Testis (tissue), 2 donors: Measurements from ENCODE around the gene PRR29.

Experiments used
- CTCF ChIP-seq, 3 experiments: fragments of 450-650 bp in 2 of 3; fragments of 200-600 bp in 1 of 3; sonication (generic) in 1 of 3; IDR thresholded peaks; one replicate each; pipeline ENCODE4 v1.5.1; 2016 to 2019; ENCODE audit warnings: antibody characterized with exemption in 3 of 3, mild to moderate bottlenecking in 2 of 3, moderate library complexity in 1 of 3
- POLR2A ChIP-seq: fragments of 450-650 bp; IDR thresholded peaks from one replicate; pipeline ENCODE4 v1.6.1; 2017; ENCODE audit warnings: antibody characterized with exemption, mild to moderate bottlenecking, moderate library complexity

- TF ChIP-seq CTCF (IDR thresholded peaks at IDR 0.05) (no peak), POLR2A (no peak)
These were observed 22.1 kb downstream of the PRR29 start, which contains the start of gene ICAM2 for GRCh38 chr17:64020056-64020766.
